Liver (tissue), 9 donors: ENCODE measurements around the gene LHPP. TPM values are rescaled to one million over a fixed set of nuclear protein-coding genes. Genes with fewer than 3 reads are reported as not detected.

Source experiments
- DNase-seq: peaks from one replicate; pipeline ENCODE4 v3.0.0-alpha.2; 2017; ENCODE audit warnings: low spot score
- H3K27ac ChIP-seq, 2 donors: one replicate each; pipeline ENCODE4 v1.7.0; 2013; ENCODE audit warnings: inconsistent platforms in 2 of 2, low read length in 2 of 2, control low read depth in 1 of 2, low read depth in 1 of 2, mild to moderate bottlenecking in 1 of 2
- H3K27me3 ChIP-seq, 4 donors: one replicate each; pipeline versions ENCODE4 v1.6.1 to v1.7.0; 2013; ENCODE audit warnings: low read length in 3 of 4, inconsistent platforms in 1 of 4, mild to moderate bottlenecking in 1 of 4, moderate library complexity in 1 of 4; ENCODE audit not compliant: control insufficient read depth in 4 of 4, insufficient read depth in 4 of 4
- H3K36me3 ChIP-seq, 4 donors: one replicate each; pipeline versions ENCODE4 v1.6.1 to v1.7.0; 2013; ENCODE audit warnings: low read length in 3 of 4, mild to moderate bottlenecking in 3 of 4, low read depth in 1 of 4, moderate library complexity in 1 of 4; ENCODE audit not compliant: control insufficient read depth in 4 of 4, insufficient read depth in 3 of 4
- H3K4me1 ChIP-seq, 4 donors: one replicate each; pipeline versions ENCODE4 v1.6.1 to v1.7.0; 2013; ENCODE audit warnings: low read length in 3 of 4, mild to moderate bottlenecking in 3 of 4, moderate library complexity in 1 of 4; ENCODE audit not compliant: control insufficient read depth in 4 of 4, insufficient read depth in 4 of 4
- H3K4me3 ChIP-seq, 3 donors: one replicate each; pipeline versions ENCODE4 v1.6.1 to v1.7.0; 2013; ENCODE audit warnings: low read length in 3 of 3, control low read depth in 1 of 3, low read depth in 1 of 3, mild to moderate bottlenecking in 1 of 3
- H3K9ac ChIP-seq, 2 donors: one replicate each; pipeline ENCODE4 v1.7.0; 2013; ENCODE audit warnings: low read length in 2 of 2, mild to moderate bottlenecking in 2 of 2, moderate library complexity in 2 of 2, control low read depth in 1 of 2, low read depth in 1 of 2
- H3K9me3 ChIP-seq, 4 donors: one replicate each; pipeline versions ENCODE4 v1.6.1 to v1.7.0; 2013; ENCODE audit warnings: low read length in 3 of 4; ENCODE audit not compliant: control insufficient read depth in 4 of 4
- CTCF ChIP-seq: fragments of 150-350 bp; IDR thresholded peaks from 2 replicates; pipeline ENCODE4 v1.5.1; 2017; ENCODE audit warnings: improper control_type of control experiment, low read depth, low read length; ENCODE audit not compliant: missing input control
- EGR1 ChIP-seq, 2 donors: IDR thresholded peaks; 2 replicates each; pipeline ENCODE4 v1.6.1; 2016 to 2018; ENCODE audit warnings: antibody characterized with exemption in 2 of 2, low read depth in 2 of 2
- FOXA1 ChIP-seq: IDR thresholded peaks from 2 replicates; pipeline ENCODE4 v1.6.1; 2016; ENCODE audit warnings: antibody characterized with exemption
- FOXA2 ChIP-seq: IDR thresholded peaks from 2 replicates; pipeline ENCODE4 v1.6.1; 2016; ENCODE audit warnings: antibody characterized with exemption
- GABPA ChIP-seq, 2 donors: IDR thresholded peaks in 1 of 2; conservative IDR thresholded peaks in 1 of 2; 2 replicates each; pipeline ENCODE4 v1.6.1; 2016; ENCODE audit warnings: antibody characterized with exemption in 2 of 2, mild to moderate bottlenecking in 1 of 2, moderate library complexity in 1 of 2
- HNF4G ChIP-seq: IDR thresholded peaks from 2 replicates; pipeline ENCODE4 v1.6.1; 2016; ENCODE audit warnings: antibody characterized with exemption
- JUND ChIP-seq, 2 donors: IDR thresholded peaks; 2 replicates each; pipeline ENCODE4 v1.6.1; 2016; ENCODE audit warnings: antibody characterized with exemption in 2 of 2
- MAX ChIP-seq: IDR thresholded peaks from 2 replicates; pipeline ENCODE4 v1.6.1; 2016; ENCODE audit warnings: antibody characterized with exemption
- NR2F2 ChIP-seq: IDR thresholded peaks from 2 replicates; pipeline ENCODE4 v1.6.1; 2016; ENCODE audit warnings: antibody characterized with exemption
- RAD21 ChIP-seq, 2 donors: IDR thresholded peaks; 2 replicates each; pipeline ENCODE4 v1.6.1; 2016; ENCODE audit warnings: antibody characterized with exemption in 2 of 2, mild to moderate bottlenecking in 2 of 2
- REST ChIP-seq: IDR thresholded peaks from 2 replicates; pipeline ENCODE4 v1.6.1; 2016; ENCODE audit warnings: antibody characterized with exemption, mild to moderate bottlenecking
- RXRA ChIP-seq, 2 donors: IDR thresholded peaks; 2 replicates each; pipeline ENCODE4 v1.6.1; 2017 to 2018; ENCODE audit warnings: antibody characterized with exemption in 2 of 2, mild to moderate bottlenecking in 1 of 2
- SP1 ChIP-seq: IDR thresholded peaks from 2 replicates; pipeline ENCODE4 v1.6.1; 2018; ENCODE audit warnings: antibody characterized with exemption, mild to moderate bottlenecking
- TAF1 ChIP-seq: conservative IDR thresholded peaks from 2 replicates; pipeline ENCODE4 v1.6.1; 2016; ENCODE audit warnings: antibody characterized with exemption, mild to moderate bottlenecking
- YY1 ChIP-seq: IDR thresholded peaks from 2 replicates; pipeline ENCODE4 v1.6.1; 2016; ENCODE audit warnings: antibody characterized with exemption, mild to moderate bottlenecking
- WGBS: extraction: QIAGEN DNeasy Blood & Tissue Kit; methylation state at CpG from one replicate; pipeline ENCODE4 v1.1.7; 2013; 5-methylcytosine and 5-hydroxymethylcytosine counted together
- polyA plus RNA-seq, 2 donors: library from polyadenylated mRNA; stranded (reverse) in 1 of 2; unstranded in 1 of 2; fragments of 200-250 nt in 1 of 2; fragments of >200 nt in 1 of 2; fragmentation: Nextera tagmentation in 1 of 2; extraction: Ambion mirVana in 1 of 2; gene quantifications; one replicate each; pipeline versions ENCODE4 v1.2.1 to v1.2.3, GENCODE V29; 2013 to 2015
- total RNA-seq, 2 donors: library from RNA; depleted of rRNA; stranded (reverse); fragments of >200 nt; gene quantifications; one replicate each; pipeline ENCODE4 v1.2.3, GENCODE V29; 2014
- TF ChIP-seq, protein P1 (sequence below): IDR thresholded peaks from 2 replicates; pipeline ENCODE4 v1.6.1; 2016; ENCODE audit warnings: antibody characterized with exemption
- donor health status: healthy.
- donor health status: healthy.
- donor health status: healthy.
- donor health status: healthy.
- donor health status: healthy.

LHPP gene
- total and polyA plus RNA-seq, 4 donors = 15.9 to 39.9 (median 26.2) TPM

DNA sequence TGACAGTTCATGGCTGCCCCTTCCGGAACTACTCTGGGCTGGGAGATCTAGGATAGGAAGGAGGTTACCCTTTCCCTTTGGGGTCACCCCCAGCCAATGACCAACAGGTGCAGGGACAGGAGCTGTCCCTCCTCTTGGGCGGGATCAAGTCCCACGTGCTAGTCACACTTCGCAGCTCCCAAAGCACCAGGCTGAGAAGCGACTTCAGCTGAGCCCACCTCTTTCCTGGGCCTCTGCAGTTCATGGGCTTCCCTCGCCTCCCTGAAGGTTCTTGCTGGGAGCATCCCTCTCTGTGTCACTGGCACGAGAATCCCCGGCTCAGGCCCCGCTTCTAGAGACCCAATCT, 167.0 kb downstream of the LHPP start:
- H3K4me3 ChIP-seq = no peak overlapping the region
- no peaks in the 10 kb centered on the region for H3K27me3 ChIP-seq
- H3K9ac ChIP-seq = no peak overlapping the region
- H3K27ac ChIP-seq = no peak overlapping the region
- no peak for DNase-seq
- no peaks in the 10 kb centered on the region for H3K9me3 ChIP-seq
- 87% methylated on average over 9 of the region's 9 CpGs for WGBS
- TF ChIP-seq YY1 (no peak), RAD21 (IDR thresholded peaks at IDR 0.05) (no peak)
- H3K36me3 ChIP-seq = no peaks in the 10 kb centered on the region
- peaks cover 3 to 24% (median 13%) of the 10 kb centered on the region in 4 donors for H3K4me1 ChIP-seq

GRCh38 chr10:124629415-124629814, 167.8 kb downstream of the LHPP start:
- Histone ChIP-seq H3K27me3 (no peaks in the 10 kb centered on the region), H3K4me3 (no peak overlapping the region), H3K36me3 (no peaks in the 10 kb centered on the region), H3K27ac (no peak overlapping the region), H3K9me3 (no peaks in the 10 kb centered on the region), H3K9ac (no peak overlapping the region), H3K4me1 (peaks cover 3 to 24% (median 13%) of the 10 kb centered on the region in 4 donors)
- 81% methylated on average over 6 of the region's 6 CpGs for WGBS
- no peak for TF ChIP-seq FOXA2
- TF ChIP-seq MAX = no peak
- no peak for TF ChIP-seq GABPA (IDR thresholded peaks at IDR 0.05 in 1 of 2, conservative IDR thresholded peaks at IDR 0.05 in 1 of 2)
- no peak for TF ChIP-seq NR2F2
- TF ChIP-seq RXRA (IDR thresholded peaks at IDR 0.05) = no peak
- TF ChIP-seq HNF4G = no peak
- no peak for TF ChIP-seq SP1
- no peak for TF ChIP-seq FOXA1
- TF ChIP-seq EGR1 (IDR thresholded peaks at IDR 0.05; ENCODE audit: low read depth in 2 of 2) = no peak
- no peak for TF ChIP-seq YY1
- TF ChIP-seq JUND (IDR thresholded peaks at IDR 0.05) = no peak
- TF ChIP-seq, protein P1, sequence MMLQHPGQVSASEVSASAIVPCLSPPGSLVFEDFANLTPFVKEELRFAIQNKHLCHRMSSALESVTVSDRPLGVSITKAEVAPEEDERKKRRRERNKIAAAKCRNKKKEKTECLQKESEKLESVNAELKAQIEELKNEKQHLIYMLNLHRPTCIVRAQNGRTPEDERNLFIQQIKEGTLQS = no peak
- no peak for TF ChIP-seq CTCF
- TF ChIP-seq TAF1 = no peak
- no peak for DNase-seq

DNA sequence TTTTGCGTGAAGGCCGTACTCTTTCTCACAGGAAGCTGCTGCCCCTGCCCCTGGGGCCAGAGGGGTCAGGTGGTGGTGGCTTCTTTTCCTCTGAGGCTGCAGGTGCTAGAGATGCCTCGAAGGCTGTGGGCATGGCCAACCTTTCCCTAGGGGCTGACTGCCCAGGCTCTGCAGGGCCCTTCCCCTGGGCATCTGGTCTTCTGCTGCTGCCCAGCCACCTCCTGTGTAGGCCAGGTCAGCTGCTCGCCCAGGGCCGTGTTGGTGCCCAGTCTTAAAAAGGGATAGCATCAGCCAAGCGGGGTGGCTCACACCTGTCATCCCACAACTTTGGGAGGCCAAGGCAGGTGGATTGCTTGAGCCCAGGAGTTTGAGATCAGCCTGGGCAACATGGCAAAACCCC, 168.2 kb downstream of the LHPP start:
- no peak for TF ChIP-seq NR2F2
- no peak for TF ChIP-seq JUND (IDR thresholded peaks at IDR 0.05)
- no peak for TF ChIP-seq FOXA2
- TF ChIP-seq MAX = no peak
- TF ChIP-seq REST = no peak
- H3K27me3 ChIP-seq = no peaks in the 10 kb centered on the region
- no peak overlapping the region for H3K9ac ChIP-seq
- peaks cover 3 to 24% (median 13%) of the 10 kb centered on the region in 4 donors for H3K4me1 ChIP-seq
- no peaks in the 10 kb centered on the region for H3K36me3 ChIP-seq
- WGBS = 84% methylated on average over 6 of the region's 6 CpGs
- H3K4me3 ChIP-seq = no peak overlapping the region
- H3K9me3 ChIP-seq = no peaks in the 10 kb centered on the region
- DNase-seq = no peak
- H3K27ac ChIP-seq = no peak overlapping the region
